NB4 (cell line): ENCODE data around the gene EMP3.
"Not testable (repeated sequence)": the region's sequence is repeated elsewhere in the genome, so short reads cannot be mapped to it uniquely, and the experiment has no call there.

Source experiments
- DNase-seq: peaks from one replicate; pipeline ENCODE4 v3.0.0; 2010; ENCODE audit warnings: low read depth
- H3K4me3 ChIP-seq: one replicate; pipeline ENCODE4 v1.5.1; 2011; ENCODE audit warnings: mild to moderate bottlenecking, low read depth, low read length, moderate library complexity
- MYC ChIP-seq: IDR thresholded peaks from 2 replicates; pipeline ENCODE4 v1.6.1; 2011; ENCODE audit warnings: low read depth, low read length
- POLR2A ChIP-seq: IDR thresholded peaks from 2 replicates; pipeline ENCODE4 v1.6.1; 2011; ENCODE audit warnings: mild to moderate bottlenecking; ENCODE audit not compliant: insufficient read length; ENCODE audit errors: extremely low read depth
- TF ChIP-seq, protein P1 (sequence below): IDR thresholded peaks from 2 replicates; pipeline ENCODE4 v1.6.1; 2011; ENCODE audit warnings: low read depth, low read length
- TF ChIP-seq, protein P2 (sequence below): IDR thresholded peaks from one replicate; pipeline ENCODE4 v1.5.1; 2012; ENCODE audit warnings: low read depth, low read length

The EMP3 gene

DNA sequence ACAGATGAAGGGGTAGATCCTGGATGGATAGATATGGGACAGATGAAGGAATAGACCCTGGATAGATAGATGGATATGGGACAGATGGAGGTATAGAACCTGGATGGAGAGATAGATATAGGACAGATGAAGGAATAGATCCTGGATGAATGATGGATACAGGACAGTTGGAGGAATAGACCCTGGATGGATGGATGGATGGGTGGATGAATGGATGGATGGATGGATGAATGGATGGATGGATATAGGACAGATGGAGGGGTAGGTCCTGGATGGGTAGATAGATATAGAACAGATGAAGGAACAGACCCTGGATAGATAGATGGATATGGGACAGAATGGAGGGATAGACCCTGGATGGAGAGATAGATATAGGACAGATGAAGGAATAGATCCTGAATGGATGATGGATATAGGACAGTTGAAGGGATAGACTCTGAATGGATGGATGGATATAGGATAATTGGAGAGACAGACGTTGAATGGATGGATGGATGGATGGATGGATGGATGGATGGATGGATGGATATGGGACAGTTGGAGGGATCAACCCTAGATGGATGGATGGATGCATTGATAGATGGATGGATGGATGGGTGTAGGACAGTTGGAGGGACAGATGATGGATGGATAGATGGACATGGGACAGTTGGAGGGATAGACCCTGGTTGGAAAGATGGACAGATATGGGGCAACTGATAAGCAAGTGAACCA lies 23.3 kb upstream of the EMP3 start:
- H3K4me3 ChIP-seq = no peak overlapping the region
- TF ChIP-seq, protein P1, sequence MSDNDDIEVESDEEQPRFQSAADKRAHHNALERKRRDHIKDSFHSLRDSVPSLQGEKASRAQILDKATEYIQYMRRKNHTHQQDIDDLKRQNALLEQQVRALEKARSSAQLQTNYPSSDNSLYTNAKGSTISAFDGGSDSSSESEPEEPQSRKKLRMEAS = no peak
- TF ChIP-seq MYC = no peak
- TF ChIP-seq POLR2A = no peak
- TF ChIP-seq, protein P2, sequence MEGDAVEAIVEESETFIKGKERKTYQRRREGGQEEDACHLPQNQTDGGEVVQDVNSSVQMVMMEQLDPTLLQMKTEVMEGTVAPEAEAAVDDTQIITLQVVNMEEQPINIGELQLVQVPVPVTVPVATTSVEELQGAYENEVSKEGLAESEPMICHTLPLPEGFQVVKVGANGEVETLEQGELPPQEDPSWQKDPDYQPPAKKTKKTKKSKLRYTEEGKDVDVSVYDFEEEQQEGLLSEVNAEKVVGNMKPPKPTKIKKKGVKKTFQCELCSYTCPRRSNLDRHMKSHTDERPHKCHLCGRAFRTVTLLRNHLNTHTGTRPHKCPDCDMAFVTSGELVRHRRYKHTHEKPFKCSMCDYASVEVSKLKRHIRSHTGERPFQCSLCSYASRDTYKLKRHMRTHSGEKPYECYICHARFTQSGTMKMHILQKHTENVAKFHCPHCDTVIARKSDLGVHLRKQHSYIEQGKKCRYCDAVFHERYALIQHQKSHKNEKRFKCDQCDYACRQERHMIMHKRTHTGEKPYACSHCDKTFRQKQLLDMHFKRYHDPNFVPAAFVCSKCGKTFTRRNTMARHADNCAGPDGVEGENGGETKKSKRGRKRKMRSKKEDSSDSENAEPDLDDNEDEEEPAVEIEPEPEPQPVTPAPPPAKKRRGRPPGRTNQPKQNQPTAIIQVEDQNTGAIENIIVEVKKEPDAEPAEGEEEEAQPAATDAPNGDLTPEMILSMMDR = no peak

DNA sequence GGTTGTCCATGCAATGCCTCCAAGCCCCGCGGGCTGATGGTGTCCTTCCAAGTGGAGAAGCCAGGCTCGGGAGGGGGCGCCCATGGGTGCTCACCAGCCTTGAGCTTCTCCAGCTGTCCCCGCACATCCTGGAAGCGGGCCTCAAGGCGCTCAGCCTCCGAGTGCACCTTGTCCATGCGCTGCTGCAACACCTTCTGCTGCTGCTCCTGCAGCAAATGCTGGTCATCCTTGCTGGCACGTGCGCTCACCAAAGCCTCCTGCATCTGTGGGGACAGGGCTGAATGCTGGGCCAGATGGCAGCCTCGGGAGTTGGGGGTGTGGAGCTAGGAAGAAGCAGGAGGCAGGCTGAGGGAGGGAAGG lies 22.8 kb upstream of the EMP3 start:
- no peak for DNase-seq
- TF ChIP-seq MYC (no peak), POLR2A (no peak)
- TF ChIP-seq, protein P2 = no peak
- TF ChIP-seq, protein P1 = no peak
- no peak overlapping the region for H3K4me3 ChIP-seq

More for the DNA sequence above, 23.3 kb upstream of the EMP3 start:
- DNase-seq = no peak

DNA sequence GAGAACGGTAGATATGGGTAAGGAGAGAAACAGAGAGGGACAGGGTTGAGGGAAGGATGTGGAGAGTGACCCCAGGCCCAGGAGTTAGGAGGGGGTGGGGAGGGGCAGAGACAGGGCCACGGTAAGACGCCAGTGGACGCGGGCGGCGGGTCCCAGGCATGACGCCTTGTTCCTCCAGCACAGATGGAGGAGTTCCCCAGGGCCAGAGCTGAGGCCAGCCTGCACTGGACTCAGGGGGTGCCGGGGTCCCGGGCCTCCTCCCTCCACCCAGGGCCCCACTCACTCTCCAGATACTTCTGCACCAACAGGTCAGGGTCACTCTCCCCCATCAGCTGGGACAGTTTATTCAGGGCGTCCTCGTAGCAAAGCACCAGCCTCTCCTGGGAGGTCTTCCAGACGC lies 22.0 kb upstream of the EMP3 start:
- no peak overlapping the region for H3K4me3 ChIP-seq
- no peak for DNase-seq
- no peak for TF ChIP-seq POLR2A
- TF ChIP-seq, protein P2 = no peak
- TF ChIP-seq, protein P1 = no peak
- no peak for TF ChIP-seq MYC

DNA sequence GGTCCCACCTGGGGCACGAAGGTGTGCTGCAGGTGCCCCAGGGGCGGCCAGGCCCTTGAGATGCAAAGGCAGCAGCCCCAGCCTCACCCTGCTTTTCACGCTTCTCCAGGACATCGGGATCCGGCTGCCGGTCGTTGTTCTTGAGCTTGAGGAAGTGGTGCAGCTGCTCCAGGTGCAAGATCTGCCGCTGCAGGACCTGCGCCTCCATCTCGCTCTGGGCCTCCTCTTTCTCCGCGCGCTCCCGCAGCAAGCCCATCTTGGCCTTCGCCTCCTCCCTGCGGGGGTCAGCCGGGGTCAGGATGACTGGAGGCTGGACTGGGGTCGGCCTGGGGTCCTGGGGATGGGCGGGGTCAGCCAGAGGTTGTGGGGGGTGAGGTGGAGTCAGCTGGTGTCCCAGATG lies 21.5 kb upstream of the EMP3 start:
- DNase-seq = no peak
- no peak overlapping the region for H3K4me3 ChIP-seq
- TF ChIP-seq, protein P1 = no peak
- TF ChIP-seq, protein P2 = no peak
- TF ChIP-seq POLR2A = no peak
- TF ChIP-seq MYC = no peak

DNA sequence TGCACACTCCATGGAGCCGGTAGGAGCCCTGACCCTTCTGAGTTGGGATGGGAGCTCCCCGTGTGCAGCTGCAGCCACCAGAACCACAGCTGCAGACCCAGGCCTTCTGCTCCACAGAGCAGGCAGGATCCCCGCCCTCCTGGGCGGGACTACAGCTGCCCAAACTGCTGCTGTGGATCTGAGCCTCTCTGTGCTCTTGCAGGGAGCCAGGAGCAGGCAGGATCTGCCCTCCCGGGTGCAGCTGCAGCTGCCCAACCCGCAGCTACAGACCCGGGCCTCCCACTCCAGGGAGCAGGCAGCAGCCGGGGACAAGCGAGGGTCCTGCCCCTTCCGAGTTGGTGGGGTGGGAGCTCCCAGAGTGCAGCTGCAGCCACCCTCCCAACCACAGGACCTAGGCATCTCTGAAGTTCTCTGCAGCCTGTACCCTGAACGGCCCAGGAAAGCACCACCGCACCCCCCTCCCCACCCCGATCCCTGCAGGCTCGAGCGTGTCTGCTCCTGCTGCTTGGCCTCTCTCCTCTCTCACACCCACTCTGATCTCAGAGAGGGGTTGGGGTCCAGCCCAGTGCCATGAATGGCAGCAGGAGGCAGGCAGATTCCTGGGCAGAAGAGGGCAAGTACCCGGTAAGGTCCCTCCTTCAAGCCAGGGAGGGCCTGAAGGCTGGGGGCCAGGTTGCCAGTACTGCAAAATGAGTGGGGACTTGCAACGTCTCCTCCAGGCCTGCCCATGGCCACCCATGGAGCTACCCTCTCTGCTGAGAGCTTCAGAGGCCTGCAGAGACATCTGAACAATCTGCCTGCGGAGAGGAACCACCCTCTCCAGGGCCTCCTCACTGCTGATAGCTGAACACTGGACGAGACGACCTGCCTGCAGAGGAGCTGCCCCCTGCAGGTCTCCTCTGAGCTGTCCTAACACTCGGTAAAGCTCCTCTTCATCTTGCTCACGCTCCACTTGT lies 16.4 kb upstream of the EMP3 start:
- TF ChIP-seq, protein P1 = peak; percentile 50; the same call in 1 of the 2 replicates
- TF ChIP-seq MYC (peak; percentile 61; the same call in 1 of the 2 replicates), POLR2A (no peak)
- TF ChIP-seq, protein P2 = peak; percentile 94
- no peak overlapping the region for H3K4me3 ChIP-seq
- DNase-seq = peak; percentile 83

DNA sequence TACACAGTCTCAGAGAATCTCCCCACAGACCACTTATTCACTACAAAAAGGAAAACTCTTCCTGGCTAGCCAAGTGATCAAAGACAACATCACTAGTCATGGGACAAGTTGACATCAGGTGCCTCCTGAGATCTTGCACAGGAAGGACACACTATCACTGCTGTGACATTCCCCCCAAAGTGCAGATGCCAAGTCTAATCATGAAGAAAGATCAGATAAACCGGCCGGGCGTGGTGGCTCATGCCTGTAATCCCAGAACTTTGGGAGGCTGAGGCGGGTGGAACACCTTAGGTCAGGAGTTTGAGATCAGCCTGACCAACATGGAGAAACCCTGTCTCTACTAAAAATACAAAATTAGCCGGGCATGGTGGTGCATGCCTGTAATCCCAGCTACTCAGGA lies 15.6 kb upstream of the EMP3 start:
- not testable (repeated sequence) for H3K4me3 ChIP-seq, DNase-seq
